ENCODE data around the gene OR56B1.

DNA sequence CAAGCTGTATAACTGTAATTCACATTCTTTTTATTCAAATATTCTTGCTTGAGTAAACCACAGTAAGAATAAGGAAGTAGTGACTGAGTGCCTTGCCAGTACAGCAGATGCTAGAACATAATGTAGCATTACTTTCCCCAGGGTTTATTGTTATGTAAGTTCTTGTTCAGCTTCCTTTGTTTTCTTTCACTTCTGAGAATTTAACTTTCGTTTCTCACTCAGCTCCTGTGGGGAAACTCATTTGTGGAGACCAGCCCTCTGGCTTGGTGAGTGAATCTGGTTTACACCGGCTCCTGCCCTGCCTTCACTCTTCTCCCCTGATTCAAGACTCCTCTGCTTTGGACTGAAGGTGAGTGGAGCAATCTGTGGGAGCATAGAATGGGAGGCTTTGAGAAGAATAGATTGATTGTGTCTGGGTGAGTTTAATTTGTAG is 46.7 kb upstream of the OR56B1 start, which contains the start of gene TRIM22:
- no peak for TF ChIP-seq FOXM1 (IDR thresholded peaks at IDR 0.05; ENCODE audit: borderline replicate concordance)
- no peak for TF ChIP-seq L3MBTL2 (conservative IDR thresholded peaks at IDR 0.05)
- no peak for TF ChIP-seq FOXA1 (IDR thresholded peaks at IDR 0.05)
- no peak for TF ChIP-seq SUZ12 (IDR thresholded peaks at IDR 0.05)
- no peak for TF ChIP-seq ZNF384 (IDR thresholded peaks at IDR 0.05)
- TF ChIP-seq, protein P1, sequence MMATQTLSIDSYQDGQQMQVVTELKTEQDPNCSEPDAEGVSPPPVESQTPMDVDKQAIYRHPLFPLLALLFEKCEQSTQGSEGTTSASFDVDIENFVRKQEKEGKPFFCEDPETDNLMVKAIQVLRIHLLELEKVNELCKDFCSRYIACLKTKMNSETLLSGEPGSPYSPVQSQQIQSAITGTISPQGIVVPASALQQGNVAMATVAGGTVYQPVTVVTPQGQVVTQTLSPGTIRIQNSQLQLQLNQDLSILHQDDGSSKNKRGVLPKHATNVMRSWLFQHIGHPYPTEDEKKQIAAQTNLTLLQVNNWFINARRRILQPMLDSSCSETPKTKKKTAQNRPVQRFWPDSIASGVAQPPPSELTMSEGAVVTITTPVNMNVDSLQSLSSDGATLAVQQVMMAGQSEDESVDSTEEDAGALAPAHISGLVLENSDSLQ (IDR thresholded peaks at IDR 0.05): no peak
- TF ChIP-seq BHLHE40 (IDR thresholded peaks at IDR 0.05; ENCODE audit: borderline replicate concordance): no peak
- no peak for TF ChIP-seq SP1 (IDR thresholded peaks at IDR 0.05)
- TF ChIP-seq HDGF (IDR thresholded peaks at IDR 0.05; ENCODE audit: borderline replicate concordance): no peak
